DMS153 treated with DMSO at 0.1 percent for 48 hours (cell line): Measurements from ENCODE around the gene AKT3.

Experiments used
- DNase-seq: peaks from one replicate; lab custom pipeline; 2025; ENCODE audit not compliant: unreplicated experiment; lab: John Stamatoyannopoulos, UW

AKT3 gene

GRCh38 chr1:243471754-243472745, 378.0 kb downstream of the AKT3 start:
- no peak for DNase-seq

GRCh38 chr1:243471026-243471685, 378.9 kb downstream of the AKT3 start:
- DNase-seq: no peak

- no peak for DNase-seq
Observed at GRCh38 chr1:243470502-243470901, 379.5 kb downstream of the AKT3 start.

- no peak for DNase-seq
Observed at GRCh38 chr1:243469497-243469896, 380.5 kb downstream of the AKT3 start.

GRCh38 chr1:243465738-243466137, 384.3 kb downstream of the AKT3 start:
- DNase-seq: no peak

- DNase-seq: no peak
Observed at GRCh38 chr1:243465081-243465480, 385.0 kb downstream of the AKT3 start.

GRCh38 chr1:243462929-243463697, 386.9 kb downstream of the AKT3 start:
- no peak for DNase-seq

GRCh38 chr1:243461700-243462099, 388.3 kb downstream of the AKT3 start:
- DNase-seq: no peak

GRCh38 chr1:243459059-243459458, 391.0 kb downstream of the AKT3 start:
- no peak for DNase-seq

GRCh38 chr1:243457363-243457982, 392.6 kb downstream of the AKT3 start:
- DNase-seq: no peak

GRCh38 chr1:243455760-243456651, 394.0 kb downstream of the AKT3 start:
- no peak for DNase-seq

GRCh38 chr1:243454328-243454997, 395.6 kb downstream of the AKT3 start:
- DNase-seq: no peak

- DNase-seq: no peak
Observed at GRCh38 chr1:243452092-243452491, 398.0 kb downstream of the AKT3 start.

- DNase-seq: no peak
Observed at GRCh38 chr1:243449373-243449772, 400.7 kb downstream of the AKT3 start.

- no peak for DNase-seq
Observed at GRCh38 chr1:243447844-243448243, 402.2 kb downstream of the AKT3 start.

GRCh38 chr1:243447347-243447746, 402.7 kb downstream of the AKT3 start:
- DNase-seq: no peak

GRCh38 chr1:243443557-243443956, 406.5 kb downstream of the AKT3 start:
- no peak for DNase-seq

GRCh38 chr1:243441601-243442000, 408.4 kb downstream of the AKT3 start:
- no peak for DNase-seq

GRCh38 chr1:243440406-243440805, 409.6 kb downstream of the AKT3 start:
- no peak for DNase-seq
